ENCODE measurements around the gene GBP2. TPM values are rescaled to one million over a fixed set of nuclear protein-coding genes. Genes with fewer than 3 reads are reported as not detected.

GBP2 gene
- total RNA-seq, 1 experiment from 2014 or later = 3.0 TPM

GRCh38 chr1:89063094-89063493 is 62.8 kb downstream of the GBP2 start:
- ChIA-PET POLR2A (no interaction called here), CTCF (no interaction called here)
- no peak for TF ChIP-seq CTCF (IDR thresholded peaks at IDR 0.05)
- no peak for TF ChIP-seq SIN3A (IDR thresholded peaks at IDR 0.05; ENCODE audit: borderline replicate concordance, insufficient read depth, low read depth, low read length)
- TF ChIP-seq POLR2AphosphoS5 (IDR thresholded peaks at IDR 0.05; ENCODE audit: low read depth, low read length) = no peak
- no peak for TF ChIP-seq REST (IDR thresholded peaks at IDR 0.05; ENCODE audit: insufficient read depth in 1 of 2, low read depth in 2 of 2, low read length in 1 of 2)
- no peak for TF ChIP-seq TCF7L2 (IDR thresholded peaks at IDR 0.05; ENCODE audit: low read depth, low read length)
- ATAC-seq (no peak), DNase-seq (ENCODE audit: low read depth, low spot score) (no peak)
- in situ Hi-C loops (cut with HindIII; ENCODE audit: low pct_unique_long_range_greater_than_20kb, low sequenced_read_pairs) = no loop called here
- no peaks in the 10 kb centered on the region for H3K27me3 ChIP-seq (ENCODE audit: control insufficient read depth, insufficient read depth, low read length)
- H3K4me1 ChIP-seq (ENCODE audit: control insufficient read depth, insufficient read depth, low read length) = no peaks in the 10 kb centered on the region
- H3K36me3 ChIP-seq (ENCODE audit: control insufficient read depth, insufficient read depth, low read length) = no peaks in the 10 kb centered on the region
- no peak overlapping the region for H3K27ac ChIP-seq (ENCODE audit: low read length)
- intact Hi-C loops (cut with micrococcal nuclease; ENCODE audit: unreplicated experiment) = no loop called here
- BruUV-seq (replicated peaks) = no TSS peak
- H3K4me3 ChIP-seq (ENCODE audit: low read depth in 2 of 2, low read length in 2 of 2) = no peak overlapping the region
- H3K9me3 ChIP-seq (ENCODE audit: control insufficient read depth, insufficient read depth, low read depth, low read length) = no peaks in the 10 kb centered on the region

GRCh38 chr1:89060091-89060490 is 65.8 kb downstream of the GBP2 start:
- no peaks in the 10 kb centered on the region for H3K36me3 ChIP-seq (ENCODE audit: control insufficient read depth, insufficient read depth, low read length)
- no peaks in the 10 kb centered on the region for H3K9me3 ChIP-seq (ENCODE audit: control insufficient read depth, insufficient read depth, low read depth, low read length)
- ATAC-seq (no peak), DNase-seq (ENCODE audit: low read depth, low spot score) (no peak)
- H3K4me1 ChIP-seq (ENCODE audit: control insufficient read depth, insufficient read depth, low read length) = no peaks in the 10 kb centered on the region
- H3K27me3 ChIP-seq (ENCODE audit: control insufficient read depth, insufficient read depth, low read length) = no peaks in the 10 kb centered on the region
- in situ Hi-C loops (cut with HindIII; ENCODE audit: low pct_unique_long_range_greater_than_20kb, low sequenced_read_pairs) = no loop called here
- no peak overlapping the region for H3K27ac ChIP-seq (ENCODE audit: low read length)
- POLR2A ChIA-PET = no interaction called here
- no TSS peak for BruUV-seq (replicated peaks)
- H3K4me3 ChIP-seq (ENCODE audit: low read depth in 2 of 2, low read length in 2 of 2) = no peak overlapping the region
- intact Hi-C loops (cut with micrococcal nuclease; ENCODE audit: unreplicated experiment) = no loop called here
- TF ChIP-seq POLR2AphosphoS5 (IDR thresholded peaks at IDR 0.05; ENCODE audit: low read depth, low read length) = no peak
- no peak for TF ChIP-seq REST (IDR thresholded peaks at IDR 0.05; ENCODE audit: insufficient read depth in 1 of 2, low read depth in 2 of 2, low read length in 1 of 2)
- no peak for TF ChIP-seq SIN3A (IDR thresholded peaks at IDR 0.05; ENCODE audit: borderline replicate concordance, insufficient read depth, low read depth, low read length)
- TF ChIP-seq TCF7L2 (IDR thresholded peaks at IDR 0.05; ENCODE audit: low read depth, low read length) = no peak
- no peak for TF ChIP-seq CTCF (IDR thresholded peaks at IDR 0.05)
- CTCF ChIA-PET = no interaction called here

Other genes starting within 250 kb of the GBP2 start
- 27.0 TPM for gene GTF2B, start 234.5 kb downstream of the GBP2 start, total RNA-seq (2021; ENCODE audit: unreplicated experiment)
- gene KYAT3, start 133.5 kb downstream of the GBP2 start, total RNA-seq (2021; ENCODE audit: unreplicated experiment) = 18.5 TPM
- 9.6 TPM for gene RBMXL1, start 133.5 kb downstream of the GBP2 start, total RNA-seq (2021; ENCODE audit: unreplicated experiment)
- gene GBP3, start 103.2 kb downstream of the GBP2 start, total RNA-seq (2021; ENCODE audit: unreplicated experiment) = 2.5 TPM
- gene GBP1, start 60.9 kb downstream of the GBP2 start, total RNA-seq (2021; ENCODE audit: unreplicated experiment) = 0.80 TPM
- not detected for gene GBP7, start 49.9 kb upstream of the GBP2 start, total RNA-seq (2021; ENCODE audit: unreplicated experiment)
- gene GBP4, start 72.8 kb upstream of the GBP2 start, total RNA-seq (2021; ENCODE audit: unreplicated experiment) = 3.3 TPM
- gene GBP5, start 146.7 kb upstream of the GBP2 start, total RNA-seq (2021; ENCODE audit: unreplicated experiment) = 0.10 TPM
- not detected for gene GBP6, start 237.9 kb upstream of the GBP2 start, total RNA-seq (2021; ENCODE audit: unreplicated experiment)

Data from Panc1 (cell line).